SK-N-SH (cell line): ENCODE data around the gene ANKS1B.

Experiments
- EP300 ChIP-seq, 2 experiments: IDR thresholded peaks; 2 replicates each; pipeline versions ENCODE4 v1.4.0 to v1.6.1; 2012; ENCODE audit warnings: borderline replicate concordance in 1 of 2, low read depth in 1 of 2, low read length in 1 of 2
- EZH2phosphoT487 ChIP-seq: fragments of 200-600 bp; sonication (generic); IDR thresholded peaks from 2 replicates; pipeline ENCODE4 v1.6.1; 2017; ENCODE audit warnings: low read depth, mixed run types, mild to moderate bottlenecking, antibody characterized with exemption, moderate library complexity, borderline replicate concordance
- GABPA ChIP-seq: IDR thresholded peaks from 2 replicates; pipeline ENCODE4 v1.4.0; 2012; ENCODE audit warnings: low read depth, mild to moderate bottlenecking
- GATA2 ChIP-seq: sonication (generic); formaldehyde crosslinking; IDR thresholded peaks from 2 replicates; pipeline ENCODE4 v1.5.0; 2020; ENCODE audit warnings: mild to moderate bottlenecking, missing genetic modification reagents
- POLR2AphosphoS5 ChIP-seq: IDR thresholded peaks from 2 replicates; pipeline ENCODE4 v1.6.1; 2012; ENCODE audit warnings: low read depth, low read length
- SIN3A ChIP-seq: IDR thresholded peaks from 2 replicates; pipeline ENCODE4 v1.6.1; 2012; ENCODE audit warnings: low read depth, mild to moderate bottlenecking, low read length, moderate library complexity, borderline replicate concordance
- TAF1 ChIP-seq: IDR thresholded peaks from 2 replicates; pipeline ENCODE4 v1.6.1; 2012; ENCODE audit warnings: low read depth, mild to moderate bottlenecking, low read length, moderate library complexity, borderline replicate concordance
- TF ChIP-seq, protein P1 (sequence below): fragments of 200-600 bp; sonication (generic); IDR thresholded peaks from 2 replicates; pipeline ENCODE4 v1.6.1; 2017; ENCODE audit warnings: antibody characterized with exemption, mild to moderate bottlenecking, moderate library complexity
- TF ChIP-seq, protein P2 (sequence below): fragments of 150-350 bp; IDR thresholded peaks from 2 replicates; pipeline ENCODE4 v1.6.1; 2017; ENCODE audit warnings: antibody characterized with exemption, low read length, low read depth, borderline replicate concordance
- TF ChIP-seq, protein P3 (sequence below): IDR thresholded peaks from 2 replicates; pipeline ENCODE4 v1.6.1; 2012; ENCODE audit warnings: mild to moderate bottlenecking, low read depth, low read length, moderate library complexity

- TF ChIP-seq POLR2AphosphoS5 (no peak), GATA2 (CRISPR knock-in tag) (no peak), EP300 (IDR thresholded peaks at IDR 0.05; ENCODE audit: borderline replicate concordance in 1 of 2, low read depth in 1 of 2, low read length in 1 of 2) (no peak), EZH2phosphoT487 (no peak), GABPA (no peak), TAF1 (no peak), SIN3A (no peak)
- TF ChIP-seq, protein P1, sequence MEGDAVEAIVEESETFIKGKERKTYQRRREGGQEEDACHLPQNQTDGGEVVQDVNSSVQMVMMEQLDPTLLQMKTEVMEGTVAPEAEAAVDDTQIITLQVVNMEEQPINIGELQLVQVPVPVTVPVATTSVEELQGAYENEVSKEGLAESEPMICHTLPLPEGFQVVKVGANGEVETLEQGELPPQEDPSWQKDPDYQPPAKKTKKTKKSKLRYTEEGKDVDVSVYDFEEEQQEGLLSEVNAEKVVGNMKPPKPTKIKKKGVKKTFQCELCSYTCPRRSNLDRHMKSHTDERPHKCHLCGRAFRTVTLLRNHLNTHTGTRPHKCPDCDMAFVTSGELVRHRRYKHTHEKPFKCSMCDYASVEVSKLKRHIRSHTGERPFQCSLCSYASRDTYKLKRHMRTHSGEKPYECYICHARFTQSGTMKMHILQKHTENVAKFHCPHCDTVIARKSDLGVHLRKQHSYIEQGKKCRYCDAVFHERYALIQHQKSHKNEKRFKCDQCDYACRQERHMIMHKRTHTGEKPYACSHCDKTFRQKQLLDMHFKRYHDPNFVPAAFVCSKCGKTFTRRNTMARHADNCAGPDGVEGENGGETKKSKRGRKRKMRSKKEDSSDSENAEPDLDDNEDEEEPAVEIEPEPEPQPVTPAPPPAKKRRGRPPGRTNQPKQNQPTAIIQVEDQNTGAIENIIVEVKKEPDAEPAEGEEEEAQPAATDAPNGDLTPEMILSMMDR = no peak
- TF ChIP-seq, protein P2, sequence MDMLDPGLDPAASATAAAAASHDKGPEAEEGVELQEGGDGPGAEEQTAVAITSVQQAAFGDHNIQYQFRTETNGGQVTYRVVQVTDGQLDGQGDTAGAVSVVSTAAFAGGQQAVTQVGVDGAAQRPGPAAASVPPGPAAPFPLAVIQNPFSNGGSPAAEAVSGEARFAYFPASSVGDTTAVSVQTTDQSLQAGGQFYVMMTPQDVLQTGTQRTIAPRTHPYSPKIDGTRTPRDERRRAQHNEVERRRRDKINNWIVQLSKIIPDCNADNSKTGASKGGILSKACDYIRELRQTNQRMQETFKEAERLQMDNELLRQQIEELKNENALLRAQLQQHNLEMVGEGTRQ = no peak
- TF ChIP-seq, protein P3, sequence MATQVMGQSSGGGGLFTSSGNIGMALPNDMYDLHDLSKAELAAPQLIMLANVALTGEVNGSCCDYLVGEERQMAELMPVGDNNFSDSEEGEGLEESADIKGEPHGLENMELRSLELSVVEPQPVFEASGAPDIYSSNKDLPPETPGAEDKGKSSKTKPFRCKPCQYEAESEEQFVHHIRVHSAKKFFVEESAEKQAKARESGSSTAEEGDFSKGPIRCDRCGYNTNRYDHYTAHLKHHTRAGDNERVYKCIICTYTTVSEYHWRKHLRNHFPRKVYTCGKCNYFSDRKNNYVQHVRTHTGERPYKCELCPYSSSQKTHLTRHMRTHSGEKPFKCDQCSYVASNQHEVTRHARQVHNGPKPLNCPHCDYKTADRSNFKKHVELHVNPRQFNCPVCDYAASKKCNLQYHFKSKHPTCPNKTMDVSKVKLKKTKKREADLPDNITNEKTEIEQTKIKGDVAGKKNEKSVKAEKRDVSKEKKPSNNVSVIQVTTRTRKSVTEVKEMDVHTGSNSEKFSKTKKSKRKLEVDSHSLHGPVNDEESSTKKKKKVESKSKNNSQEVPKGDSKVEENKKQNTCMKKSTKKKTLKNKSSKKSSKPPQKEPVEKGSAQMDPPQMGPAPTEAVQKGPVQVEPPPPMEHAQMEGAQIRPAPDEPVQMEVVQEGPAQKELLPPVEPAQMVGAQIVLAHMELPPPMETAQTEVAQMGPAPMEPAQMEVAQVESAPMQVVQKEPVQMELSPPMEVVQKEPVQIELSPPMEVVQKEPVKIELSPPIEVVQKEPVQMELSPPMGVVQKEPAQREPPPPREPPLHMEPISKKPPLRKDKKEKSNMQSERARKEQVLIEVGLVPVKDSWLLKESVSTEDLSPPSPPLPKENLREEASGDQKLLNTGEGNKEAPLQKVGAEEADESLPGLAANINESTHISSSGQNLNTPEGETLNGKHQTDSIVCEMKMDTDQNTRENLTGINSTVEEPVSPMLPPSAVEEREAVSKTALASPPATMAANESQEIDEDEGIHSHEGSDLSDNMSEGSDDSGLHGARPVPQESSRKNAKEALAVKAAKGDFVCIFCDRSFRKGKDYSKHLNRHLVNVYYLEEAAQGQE = no peak
Observed at GRCh38 chr12:99920353-99920960, 64.3 kb downstream of the ANKS1B start.
